Liver (tissue), 9 donors: Measurements from ENCODE around the gene DIAPH2. TPM values are rescaled to one million over a fixed set of nuclear protein-coding genes. Genes with fewer than 3 reads are reported as not detected.

ENCODE experiments used
- DNase-seq: peaks from one replicate; pipeline ENCODE4 v3.0.0-alpha.2; 2017; ENCODE audit warnings: low spot score
- H3K27ac ChIP-seq, 2 donors: one replicate each; pipeline ENCODE4 v1.7.0; 2013; ENCODE audit warnings: inconsistent platforms in 2 of 2, low read length in 2 of 2, control low read depth in 1 of 2, low read depth in 1 of 2, mild to moderate bottlenecking in 1 of 2
- H3K27me3 ChIP-seq, 4 donors: one replicate each; pipeline versions ENCODE4 v1.6.1 to v1.7.0; 2013; ENCODE audit warnings: low read length in 3 of 4, inconsistent platforms in 1 of 4, mild to moderate bottlenecking in 1 of 4, moderate library complexity in 1 of 4; ENCODE audit not compliant: control insufficient read depth in 4 of 4, insufficient read depth in 4 of 4
- H3K36me3 ChIP-seq, 4 donors: one replicate each; pipeline versions ENCODE4 v1.6.1 to v1.7.0; 2013; ENCODE audit warnings: low read length in 3 of 4, mild to moderate bottlenecking in 3 of 4, low read depth in 1 of 4, moderate library complexity in 1 of 4; ENCODE audit not compliant: control insufficient read depth in 4 of 4, insufficient read depth in 3 of 4
- H3K4me1 ChIP-seq, 4 donors: one replicate each; pipeline versions ENCODE4 v1.6.1 to v1.7.0; 2013; ENCODE audit warnings: low read length in 3 of 4, mild to moderate bottlenecking in 3 of 4, moderate library complexity in 1 of 4; ENCODE audit not compliant: control insufficient read depth in 4 of 4, insufficient read depth in 4 of 4
- H3K4me3 ChIP-seq, 3 donors: one replicate each; pipeline versions ENCODE4 v1.6.1 to v1.7.0; 2013; ENCODE audit warnings: low read length in 3 of 3, control low read depth in 1 of 3, low read depth in 1 of 3, mild to moderate bottlenecking in 1 of 3
- H3K9ac ChIP-seq, 2 donors: one replicate each; pipeline ENCODE4 v1.7.0; 2013; ENCODE audit warnings: low read length in 2 of 2, mild to moderate bottlenecking in 2 of 2, moderate library complexity in 2 of 2, control low read depth in 1 of 2, low read depth in 1 of 2
- H3K9me3 ChIP-seq, 4 donors: one replicate each; pipeline versions ENCODE4 v1.6.1 to v1.7.0; 2013; ENCODE audit warnings: low read length in 3 of 4; ENCODE audit not compliant: control insufficient read depth in 4 of 4
- EGR1 ChIP-seq, 2 donors: IDR thresholded peaks; 2 replicates each; pipeline ENCODE4 v1.6.1; 2016 to 2018; ENCODE audit warnings: antibody characterized with exemption in 2 of 2, low read depth in 2 of 2
- FOXA2 ChIP-seq: IDR thresholded peaks from 2 replicates; pipeline ENCODE4 v1.6.1; 2016; ENCODE audit warnings: antibody characterized with exemption
- GABPA ChIP-seq, 2 donors: IDR thresholded peaks in 1 of 2; conservative IDR thresholded peaks in 1 of 2; 2 replicates each; pipeline ENCODE4 v1.6.1; 2016; ENCODE audit warnings: antibody characterized with exemption in 2 of 2, mild to moderate bottlenecking in 1 of 2, moderate library complexity in 1 of 2
- HNF4A ChIP-seq, 2 donors: conservative IDR thresholded peaks; 2 replicates each; pipeline ENCODE4 v1.6.1; 2016; ENCODE audit warnings: antibody characterized with exemption in 2 of 2, mild to moderate bottlenecking in 2 of 2
- JUND ChIP-seq, 2 donors: IDR thresholded peaks; 2 replicates each; pipeline ENCODE4 v1.6.1; 2016; ENCODE audit warnings: antibody characterized with exemption in 2 of 2
- NR2F2 ChIP-seq: IDR thresholded peaks from 2 replicates; pipeline ENCODE4 v1.6.1; 2016; ENCODE audit warnings: antibody characterized with exemption
- RAD21 ChIP-seq, 2 donors: IDR thresholded peaks; 2 replicates each; pipeline ENCODE4 v1.6.1; 2016; ENCODE audit warnings: antibody characterized with exemption in 2 of 2, mild to moderate bottlenecking in 2 of 2
- RXRA ChIP-seq, 2 donors: IDR thresholded peaks; 2 replicates each; pipeline ENCODE4 v1.6.1; 2017 to 2018; ENCODE audit warnings: antibody characterized with exemption in 2 of 2, mild to moderate bottlenecking in 1 of 2
- SP1 ChIP-seq: IDR thresholded peaks from 2 replicates; pipeline ENCODE4 v1.6.1; 2018; ENCODE audit warnings: antibody characterized with exemption, mild to moderate bottlenecking
- TAF1 ChIP-seq: conservative IDR thresholded peaks from 2 replicates; pipeline ENCODE4 v1.6.1; 2016; ENCODE audit warnings: antibody characterized with exemption, mild to moderate bottlenecking
- YY1 ChIP-seq: IDR thresholded peaks from 2 replicates; pipeline ENCODE4 v1.6.1; 2016; ENCODE audit warnings: antibody characterized with exemption, mild to moderate bottlenecking
- WGBS: extraction: QIAGEN DNeasy Blood & Tissue Kit; methylation state at CpG from one replicate; pipeline ENCODE4 v1.1.7; 2013; 5-methylcytosine and 5-hydroxymethylcytosine counted together
- polyA plus RNA-seq, 2 donors: library from polyadenylated mRNA; stranded (reverse) in 1 of 2; unstranded in 1 of 2; fragments of 200-250 nt in 1 of 2; fragments of >200 nt in 1 of 2; fragmentation: Nextera tagmentation in 1 of 2; extraction: Ambion mirVana in 1 of 2; gene quantifications; one replicate each; pipeline versions ENCODE4 v1.2.1 to v1.2.3, GENCODE V29; 2013 to 2015
- total RNA-seq, 2 donors: library from RNA; depleted of rRNA; stranded (reverse); fragments of >200 nt; gene quantifications; one replicate each; pipeline ENCODE4 v1.2.3, GENCODE V29; 2014
- TF ChIP-seq, protein P1 (sequence below): IDR thresholded peaks from 2 replicates; pipeline ENCODE4 v1.6.1; 2016; ENCODE audit warnings: antibody characterized with exemption, mild to moderate bottlenecking
- TF ChIP-seq, protein P2 (sequence below): IDR thresholded peaks from 2 replicates; pipeline ENCODE4 v1.6.1; 2016; ENCODE audit warnings: antibody characterized with exemption
- TF ChIP-seq, protein P3 (sequence below): IDR thresholded peaks from 2 replicates; pipeline ENCODE4 v1.6.1; 2016; ENCODE audit warnings: antibody characterized with exemption
- donor health status: healthy.
- donor health status: healthy.
- donor health status: healthy.
- donor health status: healthy.
- donor health status: healthy.

The DIAPH2 gene
- total and polyA plus RNA-seq, 4 donors = 2.7 to 16.6 (median 5.3) TPM

DNA sequence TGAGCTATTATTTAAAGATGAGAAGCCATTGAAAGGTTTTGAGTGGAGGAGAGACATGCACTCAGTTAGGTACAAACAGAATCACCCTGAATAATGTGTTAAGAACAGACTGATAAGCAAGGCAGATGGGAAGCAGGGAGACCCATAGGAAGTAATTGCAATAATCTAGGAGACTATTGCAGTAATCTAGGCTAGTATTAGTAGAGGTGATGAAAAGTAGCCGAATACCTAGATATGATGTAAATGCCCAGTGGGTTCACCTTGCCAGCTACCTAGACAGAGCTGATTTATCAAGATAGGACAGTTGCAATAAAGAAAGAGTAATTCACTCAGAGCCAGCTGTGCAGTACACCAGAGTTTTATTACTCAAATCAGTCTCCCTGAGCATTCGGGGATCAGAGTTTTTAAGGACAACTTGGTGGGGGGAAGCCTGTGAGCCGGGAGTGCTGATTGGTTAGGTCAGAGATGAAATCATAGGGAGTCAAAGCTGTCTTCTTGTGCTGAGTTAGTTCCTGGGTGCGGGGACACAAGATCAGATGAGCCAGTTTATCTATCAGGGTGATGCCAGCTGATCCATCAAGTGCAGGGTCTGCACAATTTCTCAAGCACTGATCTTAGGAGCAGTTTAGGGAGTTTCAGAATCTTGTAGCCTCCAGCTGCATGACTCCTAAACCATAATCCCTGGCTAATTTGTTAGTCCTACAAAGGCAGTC is 626.6 kb downstream of the DIAPH2 start:
- Histone ChIP-seq H3K4me3 (no peak overlapping the region), H3K36me3 (no peaks in the 10 kb centered on the region), H3K4me1 (no peaks in the 10 kb centered on the region), H3K27ac (no peak overlapping the region), H3K9ac (no peak overlapping the region), H3K27me3 (no peaks in the 10 kb centered on the region), H3K9me3 (no peaks in the 10 kb centered on the region)
- TF ChIP-seq YY1 = no peak
- no peak for TF ChIP-seq TAF1
- TF ChIP-seq SP1 = no peak
- no peak for TF ChIP-seq GABPA (IDR thresholded peaks at IDR 0.05 in 1 of 2, conservative IDR thresholded peaks at IDR 0.05 in 1 of 2)
- TF ChIP-seq NR2F2 = no peak
- TF ChIP-seq, protein P1, sequence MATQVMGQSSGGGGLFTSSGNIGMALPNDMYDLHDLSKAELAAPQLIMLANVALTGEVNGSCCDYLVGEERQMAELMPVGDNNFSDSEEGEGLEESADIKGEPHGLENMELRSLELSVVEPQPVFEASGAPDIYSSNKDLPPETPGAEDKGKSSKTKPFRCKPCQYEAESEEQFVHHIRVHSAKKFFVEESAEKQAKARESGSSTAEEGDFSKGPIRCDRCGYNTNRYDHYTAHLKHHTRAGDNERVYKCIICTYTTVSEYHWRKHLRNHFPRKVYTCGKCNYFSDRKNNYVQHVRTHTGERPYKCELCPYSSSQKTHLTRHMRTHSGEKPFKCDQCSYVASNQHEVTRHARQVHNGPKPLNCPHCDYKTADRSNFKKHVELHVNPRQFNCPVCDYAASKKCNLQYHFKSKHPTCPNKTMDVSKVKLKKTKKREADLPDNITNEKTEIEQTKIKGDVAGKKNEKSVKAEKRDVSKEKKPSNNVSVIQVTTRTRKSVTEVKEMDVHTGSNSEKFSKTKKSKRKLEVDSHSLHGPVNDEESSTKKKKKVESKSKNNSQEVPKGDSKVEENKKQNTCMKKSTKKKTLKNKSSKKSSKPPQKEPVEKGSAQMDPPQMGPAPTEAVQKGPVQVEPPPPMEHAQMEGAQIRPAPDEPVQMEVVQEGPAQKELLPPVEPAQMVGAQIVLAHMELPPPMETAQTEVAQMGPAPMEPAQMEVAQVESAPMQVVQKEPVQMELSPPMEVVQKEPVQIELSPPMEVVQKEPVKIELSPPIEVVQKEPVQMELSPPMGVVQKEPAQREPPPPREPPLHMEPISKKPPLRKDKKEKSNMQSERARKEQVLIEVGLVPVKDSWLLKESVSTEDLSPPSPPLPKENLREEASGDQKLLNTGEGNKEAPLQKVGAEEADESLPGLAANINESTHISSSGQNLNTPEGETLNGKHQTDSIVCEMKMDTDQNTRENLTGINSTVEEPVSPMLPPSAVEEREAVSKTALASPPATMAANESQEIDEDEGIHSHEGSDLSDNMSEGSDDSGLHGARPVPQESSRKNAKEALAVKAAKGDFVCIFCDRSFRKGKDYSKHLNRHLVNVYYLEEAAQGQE = no peak
- TF ChIP-seq, protein P2, sequence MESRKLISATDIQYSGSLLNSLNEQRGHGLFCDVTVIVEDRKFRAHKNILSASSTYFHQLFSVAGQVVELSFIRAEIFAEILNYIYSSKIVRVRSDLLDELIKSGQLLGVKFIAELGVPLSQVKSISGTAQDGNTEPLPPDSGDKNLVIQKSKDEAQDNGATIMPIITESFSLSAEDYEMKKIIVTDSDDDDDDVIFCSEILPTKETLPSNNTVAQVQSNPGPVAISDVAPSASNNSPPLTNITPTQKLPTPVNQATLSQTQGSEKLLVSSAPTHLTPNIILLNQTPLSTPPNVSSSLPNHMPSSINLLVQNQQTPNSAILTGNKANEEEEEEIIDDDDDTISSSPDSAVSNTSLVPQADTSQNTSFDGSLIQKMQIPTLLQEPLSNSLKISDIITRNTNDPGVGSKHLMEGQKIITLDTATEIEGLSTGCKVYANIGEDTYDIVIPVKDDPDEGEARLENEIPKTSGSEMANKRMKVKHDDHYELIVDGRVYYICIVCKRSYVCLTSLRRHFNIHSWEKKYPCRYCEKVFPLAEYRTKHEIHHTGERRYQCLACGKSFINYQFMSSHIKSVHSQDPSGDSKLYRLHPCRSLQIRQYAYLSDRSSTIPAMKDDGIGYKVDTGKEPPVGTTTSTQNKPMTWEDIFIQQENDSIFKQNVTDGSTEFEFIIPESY = no peak
- no peak for TF ChIP-seq JUND (IDR thresholded peaks at IDR 0.05)
- TF ChIP-seq RAD21 (IDR thresholded peaks at IDR 0.05) = no peak
- no peak for TF ChIP-seq EGR1 (IDR thresholded peaks at IDR 0.05; ENCODE audit: low read depth in 2 of 2)
- TF ChIP-seq, protein P3, sequence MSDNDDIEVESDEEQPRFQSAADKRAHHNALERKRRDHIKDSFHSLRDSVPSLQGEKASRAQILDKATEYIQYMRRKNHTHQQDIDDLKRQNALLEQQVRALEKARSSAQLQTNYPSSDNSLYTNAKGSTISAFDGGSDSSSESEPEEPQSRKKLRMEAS = no peak
- TF ChIP-seq RXRA (IDR thresholded peaks at IDR 0.05) = no peak
- no peak for DNase-seq
- WGBS = 87% methylated on average over 4 of the region's 4 CpGs

DNA sequence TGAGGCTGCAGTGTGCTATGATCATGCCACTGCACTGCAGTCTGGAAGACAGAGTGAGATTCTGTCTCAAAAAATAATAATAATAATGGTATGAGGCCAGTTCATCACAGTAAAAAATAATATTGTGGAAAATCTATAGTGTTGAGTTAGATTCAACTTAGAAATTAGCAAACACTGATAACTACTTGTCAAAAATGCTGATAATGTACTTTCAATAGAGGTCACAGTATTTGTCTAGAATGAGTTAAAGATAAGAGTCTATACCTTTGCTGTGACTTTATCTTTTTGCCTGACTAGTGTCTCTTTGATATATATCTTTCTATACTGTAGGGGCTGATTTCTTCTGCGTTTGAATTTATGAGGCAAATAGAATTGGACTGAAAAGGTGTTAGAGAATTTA is 629.7 kb downstream of the DIAPH2 start:
- Histone ChIP-seq H3K36me3 (no peaks in the 10 kb centered on the region), H3K27me3 (no peaks in the 10 kb centered on the region), H3K4me3 (no peak overlapping the region), H3K9me3 (no peaks in the 10 kb centered on the region), H3K4me1 (no peaks in the 10 kb centered on the region), H3K27ac (no peak overlapping the region), H3K9ac (no peak overlapping the region)
- WGBS = 87% methylated on average over 1 of the region's 1 CpG
- DNase-seq = no peak
- TF ChIP-seq HNF4A (conservative IDR thresholded peaks at IDR 0.05) = no peak
- TF ChIP-seq RAD21 (IDR thresholded peaks at IDR 0.05) = no peak
- no peak for TF ChIP-seq FOXA2
- no peak for TF ChIP-seq GABPA (IDR thresholded peaks at IDR 0.05 in 1 of 2, conservative IDR thresholded peaks at IDR 0.05 in 1 of 2)
